K562 (cell line): ENCODE data around the gene RPS6KA4. TPM values are rescaled to one million over a fixed set of nuclear protein-coding genes. Genes with fewer than 3 reads are reported as not detected.

Experiments
- BRF1 ChIP-seq: IDR thresholded peaks from 3 replicates; pipeline ENCODE4 v1.6.1; 2011; ENCODE audit warnings: borderline replicate concordance, mild to moderate bottlenecking; ENCODE audit not compliant: insufficient read length; ENCODE audit errors: extremely low read depth
- CREM ChIP-seq: IDR thresholded peaks from 2 replicates; pipeline ENCODE4 v1.6.1; 2014; ENCODE audit warnings: antibody characterized with exemption, low read depth
- FOXJ2 ChIP-seq: fragments of 200-800 bp; sonication (Bioruptor generic); IDR thresholded peaks from 2 replicates; pipeline ENCODE4 v1.6.1; 2016; ENCODE audit warnings: missing genetic modification characterization, missing compliant biosample characterization
- HDGF ChIP-seq: fragments of 450-650 bp; IDR thresholded peaks from 2 replicates; pipeline ENCODE4 v1.6.1; 2016
- KDM5B ChIP-seq: fragments of 200-600 bp; sonication (generic); IDR thresholded peaks from 2 replicates; pipeline ENCODE4 v1.6.1; 2012; ENCODE audit warnings: low read depth, mild to moderate bottlenecking, moderate library complexity, low read length, control low read depth, inconsistent platforms; ENCODE audit not compliant: insufficient replicate concordance
- MED1 ChIP-seq: sonication (generic); formaldehyde crosslinking; IDR thresholded peaks from 2 replicates; pipeline ENCODE4 v1.8.1; 2023; ENCODE audit warnings: missing genetic modification reagents, borderline replicate concordance
- MEF2A ChIP-seq: IDR thresholded peaks from 2 replicates; pipeline ENCODE4 v1.6.1; 2011; ENCODE audit warnings: low read depth, mild to moderate bottlenecking, low read length, moderate library complexity; ENCODE audit not compliant: control insufficient read depth
- RBM15 ChIP-seq: fragments of 200-400 bp; formaldehyde crosslinking; IDR thresholded peaks from 2 replicates; pipeline ENCODE4 v1.6.1; 2018; ENCODE audit warnings: mild to moderate bottlenecking, low read length, moderate library complexity; ENCODE audit not compliant: insufficient read depth
- SMC3 ChIP-seq: conservative IDR thresholded peaks from 2 replicates; pipeline ENCODE4 v1.6.1; 2011; ENCODE audit warnings: low read depth, low read length, improper control_type of control experiment; ENCODE audit not compliant: insufficient read depth
- TSC22D4 ChIP-seq: fragments of 450-650 bp; IDR thresholded peaks from 2 replicates; pipeline ENCODE4 v1.6.1; 2016; ENCODE audit warnings: missing genetic modification characterization, missing biosample characterization, control low read depth
- ZC3H4 ChIP-seq: sonication (generic); formaldehyde crosslinking; IDR thresholded peaks from 2 replicates; pipeline ENCODE4 v1.9.0; 2021; ENCODE audit warnings: missing genetic modification reagents, borderline replicate concordance
- polyA plus RNA-seq, 8 experiments: library from polyadenylated mRNA; depleted of rRNA in 4 of 8; stranded (reverse) in 5 of 8; unstranded in 3 of 8; fragments of >200 nt; fragmentation: Nextera tagmentation in 2 of 8; fragmentation: Illumina TruSeq in 1 of 8; extraction: Ambion mirVana in 2 of 8; extraction: Trizol in 1 of 8; gene quantifications; 2 replicates each; pipeline versions ENCODE4 v1.2.1 to v1.2.3, GENCODE V29; 2011 to 2014; ENCODE audit warnings: inconsistent platforms in 1 of 8, missing spikeins in 1 of 8
- total RNA-seq, 7 experiments: library from RNA; depleted of rRNA in 6 of 7; stranded (reverse); fragments of >200 nt in 6 of 7; fragmentation: Illumina TruSeq in 2 of 7; extraction: Trizol in 2 of 7; gene quantifications; 2 replicates each; pipeline versions ENCODE4 v1.2.1 to v1.2.3, GENCODE V29; 2011 to 2021; ENCODE audit warnings: low replicate concordance in 1 of 7
- TF ChIP-seq, protein P1 (sequence below): sonication (generic); formaldehyde crosslinking; IDR thresholded peaks from 2 replicates; pipeline ENCODE4 v1.8.0; 2022; ENCODE audit warnings: mild to moderate bottlenecking, missing genetic modification reagents
- TF ChIP-seq, protein P2 (sequence below): sonication (generic); formaldehyde crosslinking; IDR thresholded peaks from 2 replicates; pipeline ENCODE4 v1.8.0; 2023; ENCODE audit warnings: missing genetic modification reagents, mild to moderate bottlenecking, borderline replicate concordance
- TF ChIP-seq, protein P3 (sequence below): fragments of 450-650 bp; formaldehyde crosslinking; IDR thresholded peaks from 2 replicates; pipeline ENCODE4 v1.4.0; 2020; ENCODE audit warnings: mild to moderate bottlenecking, moderate library complexity
- TF ChIP-seq, protein P4 (sequence below): fragments of 250-450 bp; sonication (Bioruptor Pico); IDR thresholded peaks from 2 replicates; pipeline ENCODE4 v1.5.0; 2020; ENCODE audit warnings: mild to moderate bottlenecking, borderline replicate concordance

Gene RPS6KA4
- total and polyA plus RNA-seq, 9 of the 15 experiments (the other 6 are each of a cell fraction or from before 2014, with no cell fraction given), result 0.15 to 23.8 (median 9.8) TPM

DNA sequence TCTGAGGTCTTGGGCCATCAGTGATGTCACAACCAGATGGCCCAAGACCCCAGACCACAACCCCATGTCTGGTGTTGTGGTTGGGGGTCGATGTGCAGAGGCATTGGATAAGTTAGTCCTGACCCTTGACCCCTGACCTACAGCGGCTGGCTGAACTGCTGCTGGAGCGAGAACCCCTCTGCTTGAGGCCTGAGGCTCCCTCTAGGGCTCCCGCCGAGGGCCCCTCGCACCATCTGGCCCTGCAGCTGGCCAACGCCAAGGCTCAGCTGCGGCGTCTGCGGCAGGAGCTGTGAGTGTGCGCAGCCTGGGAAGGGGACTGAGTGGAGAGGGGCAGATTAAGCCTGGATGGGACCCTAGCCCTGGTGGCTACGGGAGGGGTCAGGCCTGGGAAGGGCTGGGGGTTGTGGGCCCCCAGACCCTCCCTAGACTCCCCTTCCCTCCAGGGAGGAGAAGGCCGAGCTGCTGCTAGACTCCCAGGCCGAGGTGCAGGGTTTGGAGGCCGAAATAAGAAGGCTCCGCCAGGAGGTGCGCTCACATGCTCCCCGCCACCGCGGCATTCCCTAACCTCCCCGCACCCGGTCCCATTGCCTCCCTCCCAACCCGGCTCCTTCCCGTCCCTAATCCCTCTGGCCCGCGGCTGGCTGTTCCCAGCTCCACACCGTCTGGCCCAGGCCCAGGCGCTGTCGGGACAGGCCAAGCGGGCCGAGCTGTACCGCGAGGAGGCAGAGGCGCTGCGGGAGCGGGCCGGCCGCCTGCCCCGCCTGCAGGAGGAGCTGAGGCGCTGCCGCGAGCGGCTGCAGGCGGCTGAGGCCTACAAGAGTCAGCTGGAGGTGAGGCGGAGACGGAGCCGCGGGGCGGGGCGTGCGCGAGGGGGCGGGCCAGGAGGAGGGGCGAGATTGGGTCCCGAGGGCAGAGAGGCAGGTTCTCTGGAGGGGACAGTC is 16.8 kb upstream of the RPS6KA4 start (continued):
- TF ChIP-seq, protein P1, sequence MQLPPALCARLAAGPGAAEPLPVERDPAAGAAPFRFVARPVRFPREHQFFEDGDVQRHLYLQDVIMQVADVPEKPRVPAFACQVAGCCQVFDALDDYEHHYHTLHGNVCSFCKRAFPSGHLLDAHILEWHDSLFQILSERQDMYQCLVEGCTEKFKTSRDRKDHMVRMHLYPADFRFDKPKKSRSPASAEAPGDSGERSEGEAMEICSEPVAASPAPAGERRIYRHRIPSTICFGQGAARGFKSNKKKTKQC (CRISPR knock-in tag), result peak; percentile 59; the same call in 1 of the 2 replicates
- TF ChIP-seq FOXJ2 (tag) (no peak), SMC3 (0 out of 2 replicates have a peak, but pooled peaks have one; percentile 13), TSC22D4 (tag) (no peak), HDGF (no peak), KDM5B (peak; percentile 74), MEF2A (no peak), ZC3H4 (no peak), MED1 (CRISPR knock-in tag) (no peak), RBM15 (no peak), CREM (no peak), BRF1 (no peak)
- TF ChIP-seq, protein P2, sequence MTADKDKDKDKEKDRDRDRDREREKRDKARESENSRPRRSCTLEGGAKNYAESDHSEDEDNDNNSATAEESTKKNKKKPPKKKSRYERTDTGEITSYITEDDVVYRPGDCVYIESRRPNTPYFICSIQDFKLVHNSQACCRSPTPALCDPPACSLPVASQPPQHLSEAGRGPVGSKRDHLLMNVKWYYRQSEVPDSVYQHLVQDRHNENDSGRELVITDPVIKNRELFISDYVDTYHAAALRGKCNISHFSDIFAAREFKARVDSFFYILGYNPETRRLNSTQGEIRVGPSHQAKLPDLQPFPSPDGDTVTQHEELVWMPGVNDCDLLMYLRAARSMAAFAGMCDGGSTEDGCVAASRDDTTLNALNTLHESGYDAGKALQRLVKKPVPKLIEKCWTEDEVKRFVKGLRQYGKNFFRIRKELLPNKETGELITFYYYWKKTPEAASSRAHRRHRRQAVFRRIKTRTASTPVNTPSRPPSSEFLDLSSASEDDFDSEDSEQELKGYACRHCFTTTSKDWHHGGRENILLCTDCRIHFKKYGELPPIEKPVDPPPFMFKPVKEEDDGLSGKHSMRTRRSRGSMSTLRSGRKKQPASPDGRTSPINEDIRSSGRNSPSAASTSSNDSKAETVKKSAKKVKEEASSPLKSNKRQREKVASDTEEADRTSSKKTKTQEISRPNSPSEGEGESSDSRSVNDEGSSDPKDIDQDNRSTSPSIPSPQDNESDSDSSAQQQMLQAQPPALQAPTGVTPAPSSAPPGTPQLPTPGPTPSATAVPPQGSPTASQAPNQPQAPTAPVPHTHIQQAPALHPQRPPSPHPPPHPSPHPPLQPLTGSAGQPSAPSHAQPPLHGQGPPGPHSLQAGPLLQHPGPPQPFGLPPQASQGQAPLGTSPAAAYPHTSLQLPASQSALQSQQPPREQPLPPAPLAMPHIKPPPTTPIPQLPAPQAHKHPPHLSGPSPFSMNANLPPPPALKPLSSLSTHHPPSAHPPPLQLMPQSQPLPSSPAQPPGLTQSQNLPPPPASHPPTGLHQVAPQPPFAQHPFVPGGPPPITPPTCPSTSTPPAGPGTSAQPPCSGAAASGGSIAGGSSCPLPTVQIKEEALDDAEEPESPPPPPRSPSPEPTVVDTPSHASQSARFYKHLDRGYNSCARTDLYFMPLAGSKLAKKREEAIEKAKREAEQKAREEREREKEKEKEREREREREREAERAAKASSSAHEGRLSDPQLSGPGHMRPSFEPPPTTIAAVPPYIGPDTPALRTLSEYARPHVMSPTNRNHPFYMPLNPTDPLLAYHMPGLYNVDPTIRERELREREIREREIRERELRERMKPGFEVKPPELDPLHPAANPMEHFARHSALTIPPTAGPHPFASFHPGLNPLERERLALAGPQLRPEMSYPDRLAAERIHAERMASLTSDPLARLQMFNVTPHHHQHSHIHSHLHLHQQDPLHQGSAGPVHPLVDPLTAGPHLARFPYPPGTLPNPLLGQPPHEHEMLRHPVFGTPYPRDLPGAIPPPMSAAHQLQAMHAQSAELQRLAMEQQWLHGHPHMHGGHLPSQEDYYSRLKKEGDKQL, result no peak
- TF ChIP-seq, protein P3, sequence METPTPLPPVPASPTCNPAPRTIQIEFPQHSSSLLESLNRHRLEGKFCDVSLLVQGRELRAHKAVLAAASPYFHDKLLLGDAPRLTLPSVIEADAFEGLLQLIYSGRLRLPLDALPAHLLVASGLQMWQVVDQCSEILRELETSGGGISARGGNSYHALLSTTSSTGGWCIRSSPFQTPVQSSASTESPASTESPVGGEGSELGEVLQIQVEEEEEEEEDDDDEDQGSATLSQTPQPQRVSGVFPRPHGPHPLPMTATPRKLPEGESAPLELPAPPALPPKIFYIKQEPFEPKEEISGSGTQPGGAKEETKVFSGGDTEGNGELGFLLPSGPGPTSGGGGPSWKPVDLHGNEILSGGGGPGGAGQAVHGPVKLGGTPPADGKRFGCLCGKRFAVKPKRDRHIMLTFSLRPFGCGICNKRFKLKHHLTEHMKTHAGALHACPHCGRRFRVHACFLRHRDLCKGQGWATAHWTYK (CRISPR knock-in tag), result peak; percentile 85
- TF ChIP-seq, protein P4, sequence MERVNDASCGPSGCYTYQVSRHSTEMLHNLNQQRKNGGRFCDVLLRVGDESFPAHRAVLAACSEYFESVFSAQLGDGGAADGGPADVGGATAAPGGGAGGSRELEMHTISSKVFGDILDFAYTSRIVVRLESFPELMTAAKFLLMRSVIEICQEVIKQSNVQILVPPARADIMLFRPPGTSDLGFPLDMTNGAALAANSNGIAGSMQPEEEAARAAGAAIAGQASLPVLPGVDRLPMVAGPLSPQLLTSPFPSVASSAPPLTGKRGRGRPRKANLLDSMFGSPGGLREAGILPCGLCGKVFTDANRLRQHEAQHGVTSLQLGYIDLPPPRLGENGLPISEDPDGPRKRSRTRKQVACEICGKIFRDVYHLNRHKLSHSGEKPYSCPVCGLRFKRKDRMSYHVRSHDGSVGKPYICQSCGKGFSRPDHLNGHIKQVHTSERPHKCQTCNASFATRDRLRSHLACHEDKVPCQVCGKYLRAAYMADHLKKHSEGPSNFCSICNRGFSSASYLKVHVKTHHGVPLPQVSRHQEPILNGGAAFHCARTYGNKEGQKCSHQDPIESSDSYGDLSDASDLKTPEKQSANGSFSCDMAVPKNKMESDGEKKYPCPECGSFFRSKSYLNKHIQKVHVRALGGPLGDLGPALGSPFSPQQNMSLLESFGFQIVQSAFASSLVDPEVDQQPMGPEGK (CRISPR knock-in tag), result no peak
